ENCODE results near the gene RPS6KB1.

RPS6KB1 gene

DNA sequence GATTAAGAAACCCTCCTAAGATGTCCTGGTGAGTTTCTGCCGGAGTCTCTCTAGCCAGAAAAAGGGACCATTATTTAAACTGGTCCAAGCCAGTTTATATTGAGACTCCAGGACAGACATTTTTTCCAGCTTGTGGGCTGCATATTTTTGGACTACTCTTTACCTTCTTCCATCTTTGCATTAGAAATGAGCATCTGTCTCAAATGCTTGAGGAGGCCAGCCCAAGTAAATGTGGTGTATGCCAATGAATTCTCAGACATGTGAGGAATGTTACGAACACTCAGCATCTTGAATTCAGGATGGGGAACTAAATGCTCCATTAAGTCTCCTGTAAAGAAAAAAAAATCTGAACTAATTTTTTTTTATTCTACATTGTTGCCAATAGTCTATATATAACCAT, 18.5 kb upstream of the RPS6KB1 start:
- TF ChIP-seq ZNF70 (CRISPR knock-in tag; IDR thresholded peaks at IDR 0.05) (no peak), GLIS3 (CRISPR knock-in tag; IDR thresholded peaks at IDR 0.05) (no peak), SNAI2 (CRISPR knock-in tag; IDR thresholded peaks at IDR 0.05) (no peak), PPARA (CRISPR knock-in tag; IDR thresholded peaks at IDR 0.05; ENCODE audit: borderline replicate concordance) (no peak), CSDC2 (CRISPR knock-in tag; IDR thresholded peaks at IDR 0.05) (no peak), ISL1 (CRISPR knock-in tag; IDR thresholded peaks at IDR 0.05) (no peak), TOX (CRISPR knock-in tag; IDR thresholded peaks at IDR 0.05; ENCODE audit: borderline replicate concordance) (no peak), RARB (CRISPR knock-in tag; IDR thresholded peaks at IDR 0.05) (no peak), TCF4 (CRISPR knock-in tag; IDR thresholded peaks at IDR 0.05; ENCODE audit: borderline replicate concordance) (no peak), OSR1 (CRISPR knock-in tag; IDR thresholded peaks at IDR 0.05) (no peak), ESRRG (CRISPR knock-in tag; IDR thresholded peaks at IDR 0.05) (no peak)
- TF ChIP-seq, protein P1, sequence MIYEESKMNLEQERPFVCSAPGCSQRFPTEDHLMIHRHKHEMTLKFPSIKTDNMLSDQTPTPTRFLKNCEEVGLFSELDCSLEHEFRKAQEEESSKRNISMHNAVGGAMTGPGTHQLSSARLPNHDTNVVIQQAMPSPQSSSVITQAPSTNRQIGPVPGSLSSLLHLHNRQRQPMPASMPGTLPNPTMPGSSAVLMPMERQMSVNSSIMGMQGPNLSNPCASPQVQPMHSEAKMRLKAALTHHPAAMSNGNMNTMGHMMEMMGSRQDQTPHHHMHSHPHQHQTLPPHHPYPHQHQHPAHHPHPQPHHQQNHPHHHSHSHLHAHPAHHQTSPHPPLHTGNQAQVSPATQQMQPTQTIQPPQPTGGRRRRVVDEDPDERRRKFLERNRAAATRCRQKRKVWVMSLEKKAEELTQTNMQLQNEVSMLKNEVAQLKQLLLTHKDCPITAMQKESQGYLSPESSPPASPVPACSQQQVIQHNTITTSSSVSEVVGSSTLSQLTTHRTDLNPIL (CRISPR knock-in tag; IDR thresholded peaks at IDR 0.05; ENCODE audit: low read depth): no peak
- TF ChIP-seq, protein P2, sequence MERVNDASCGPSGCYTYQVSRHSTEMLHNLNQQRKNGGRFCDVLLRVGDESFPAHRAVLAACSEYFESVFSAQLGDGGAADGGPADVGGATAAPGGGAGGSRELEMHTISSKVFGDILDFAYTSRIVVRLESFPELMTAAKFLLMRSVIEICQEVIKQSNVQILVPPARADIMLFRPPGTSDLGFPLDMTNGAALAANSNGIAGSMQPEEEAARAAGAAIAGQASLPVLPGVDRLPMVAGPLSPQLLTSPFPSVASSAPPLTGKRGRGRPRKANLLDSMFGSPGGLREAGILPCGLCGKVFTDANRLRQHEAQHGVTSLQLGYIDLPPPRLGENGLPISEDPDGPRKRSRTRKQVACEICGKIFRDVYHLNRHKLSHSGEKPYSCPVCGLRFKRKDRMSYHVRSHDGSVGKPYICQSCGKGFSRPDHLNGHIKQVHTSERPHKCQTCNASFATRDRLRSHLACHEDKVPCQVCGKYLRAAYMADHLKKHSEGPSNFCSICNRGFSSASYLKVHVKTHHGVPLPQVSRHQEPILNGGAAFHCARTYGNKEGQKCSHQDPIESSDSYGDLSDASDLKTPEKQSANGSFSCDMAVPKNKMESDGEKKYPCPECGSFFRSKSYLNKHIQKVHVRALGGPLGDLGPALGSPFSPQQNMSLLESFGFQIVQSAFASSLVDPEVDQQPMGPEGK (CRISPR knock-in tag; IDR thresholded peaks at IDR 0.05; ENCODE audit: borderline replicate concordance): no peak
- TF ChIP-seq, protein P3, sequence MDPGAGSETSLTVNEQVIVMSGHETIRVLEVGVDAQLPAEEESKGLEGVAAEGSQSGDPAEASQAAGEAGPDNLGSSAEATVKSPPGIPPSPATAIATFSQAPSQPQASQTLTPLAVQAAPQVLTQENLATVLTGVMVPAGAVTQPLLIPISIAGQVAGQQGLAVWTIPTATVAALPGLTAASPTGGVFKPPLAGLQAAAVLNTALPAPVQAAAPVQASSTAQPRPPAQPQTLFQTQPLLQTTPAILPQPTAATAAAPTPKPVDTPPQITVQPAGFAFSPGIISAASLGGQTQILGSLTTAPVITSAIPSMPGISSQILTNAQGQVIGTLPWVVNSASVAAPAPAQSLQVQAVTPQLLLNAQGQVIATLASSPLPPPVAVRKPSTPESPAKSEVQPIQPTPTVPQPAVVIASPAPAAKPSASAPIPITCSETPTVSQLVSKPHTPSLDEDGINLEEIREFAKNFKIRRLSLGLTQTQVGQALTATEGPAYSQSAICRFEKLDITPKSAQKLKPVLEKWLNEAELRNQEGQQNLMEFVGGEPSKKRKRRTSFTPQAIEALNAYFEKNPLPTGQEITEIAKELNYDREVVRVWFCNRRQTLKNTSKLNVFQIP (CRISPR knock-in tag; IDR thresholded peaks at IDR 0.05; ENCODE audit: borderline replicate concordance, low read depth): no peak
- TF ChIP-seq, protein P4, sequence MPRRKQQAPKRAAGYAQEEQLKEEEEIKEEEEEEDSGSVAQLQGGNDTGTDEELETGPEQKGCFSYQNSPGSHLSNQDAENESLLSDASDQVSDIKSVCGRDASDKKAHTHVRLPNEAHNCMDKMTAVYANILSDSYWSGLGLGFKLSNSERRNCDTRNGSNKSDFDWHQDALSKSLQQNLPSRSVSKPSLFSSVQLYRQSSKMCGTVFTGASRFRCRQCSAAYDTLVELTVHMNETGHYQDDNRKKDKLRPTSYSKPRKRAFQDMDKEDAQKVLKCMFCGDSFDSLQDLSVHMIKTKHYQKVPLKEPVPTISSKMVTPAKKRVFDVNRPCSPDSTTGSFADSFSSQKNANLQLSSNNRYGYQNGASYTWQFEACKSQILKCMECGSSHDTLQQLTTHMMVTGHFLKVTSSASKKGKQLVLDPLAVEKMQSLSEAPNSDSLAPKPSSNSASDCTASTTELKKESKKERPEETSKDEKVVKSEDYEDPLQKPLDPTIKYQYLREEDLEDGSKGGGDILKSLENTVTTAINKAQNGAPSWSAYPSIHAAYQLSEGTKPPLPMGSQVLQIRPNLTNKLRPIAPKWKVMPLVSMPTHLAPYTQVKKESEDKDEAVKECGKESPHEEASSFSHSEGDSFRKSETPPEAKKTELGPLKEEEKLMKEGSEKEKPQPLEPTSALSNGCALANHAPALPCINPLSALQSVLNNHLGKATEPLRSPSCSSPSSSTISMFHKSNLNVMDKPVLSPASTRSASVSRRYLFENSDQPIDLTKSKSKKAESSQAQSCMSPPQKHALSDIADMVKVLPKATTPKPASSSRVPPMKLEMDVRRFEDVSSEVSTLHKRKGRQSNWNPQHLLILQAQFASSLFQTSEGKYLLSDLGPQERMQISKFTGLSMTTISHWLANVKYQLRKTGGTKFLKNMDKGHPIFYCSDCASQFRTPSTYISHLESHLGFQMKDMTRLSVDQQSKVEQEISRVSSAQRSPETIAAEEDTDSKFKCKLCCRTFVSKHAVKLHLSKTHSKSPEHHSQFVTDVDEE (CRISPR knock-in tag; IDR thresholded peaks at IDR 0.05): no peak
- ATAC-seq: no peak

DNA sequence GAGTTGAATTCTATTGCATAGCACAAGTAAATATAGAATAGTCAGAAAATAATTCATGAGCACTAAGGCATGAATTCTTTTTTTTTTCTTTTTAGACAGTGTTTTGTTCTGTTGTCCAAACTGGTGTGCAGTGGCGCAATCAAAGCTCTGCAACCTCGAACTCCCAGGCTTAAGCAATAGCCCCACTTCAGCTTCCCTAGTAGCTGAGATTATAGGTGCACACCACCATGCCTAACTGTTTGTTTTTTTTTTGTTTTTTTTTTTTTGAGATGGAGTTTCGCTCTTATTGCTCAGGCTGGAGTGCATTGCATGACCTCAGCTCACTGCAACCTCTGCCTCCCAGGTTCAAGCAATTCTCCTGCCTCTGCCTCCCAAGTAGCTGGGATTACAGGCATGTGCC, 16.8 kb upstream of the RPS6KB1 start:
- TF ChIP-seq, protein P4 (CRISPR knock-in tag; IDR thresholded peaks at IDR 0.05): no peak
- TF ChIP-seq, protein P5, sequence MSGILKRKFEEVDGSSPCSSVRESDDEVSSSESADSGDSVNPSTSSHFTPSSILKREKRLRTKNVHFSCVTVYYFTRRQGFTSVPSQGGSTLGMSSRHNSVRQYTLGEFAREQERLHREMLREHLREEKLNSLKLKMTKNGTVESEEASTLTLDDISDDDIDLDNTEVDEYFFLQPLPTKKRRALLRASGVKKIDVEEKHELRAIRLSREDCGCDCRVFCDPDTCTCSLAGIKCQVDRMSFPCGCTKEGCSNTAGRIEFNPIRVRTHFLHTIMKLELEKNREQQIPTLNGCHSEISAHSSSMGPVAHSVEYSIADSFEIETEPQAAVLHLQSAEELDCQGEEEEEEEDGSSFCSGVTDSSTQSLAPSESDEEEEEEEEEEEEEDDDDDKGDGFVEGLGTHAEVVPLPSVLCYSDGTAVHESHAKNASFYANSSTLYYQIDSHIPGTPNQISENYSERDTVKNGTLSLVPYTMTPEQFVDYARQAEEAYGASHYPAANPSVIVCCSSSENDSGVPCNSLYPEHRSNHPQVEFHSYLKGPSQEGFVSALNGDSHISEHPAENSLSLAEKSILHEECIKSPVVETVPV (CRISPR knock-in tag; IDR thresholded peaks at IDR 0.05): no peak
- TF ChIP-seq GLIS3 (CRISPR knock-in tag; IDR thresholded peaks at IDR 0.05): no peak
- no peak for TF ChIP-seq ZNF8 (CRISPR knock-in tag; IDR thresholded peaks at IDR 0.05)
- TF ChIP-seq, protein P3 (CRISPR knock-in tag; IDR thresholded peaks at IDR 0.05; ENCODE audit: borderline replicate concordance, low read depth): no peak

More for the DNA sequence above, 16.8 kb upstream of the RPS6KB1 start:
- no peak for ATAC-seq
